ENCODE measurements around the gene SRF.
"Not testable (repeated sequence)": the region's sequence is repeated elsewhere in the genome, so short reads cannot be mapped to it uniquely, and the experiment has no call there.

The SRF gene

GRCh38 chr6:43170931-43171706, at the start of gene SRF:
SRF (plus strand) TSS chr6:43171269; CDS start chr6:43171657, 388 bp downstream.
- DNase-seq: peak; percentile 100

- DNase-seq: no peak
These were observed 48.9 kb upstream of the SRF start for GRCh38 chr6:43122146-43122545.

- DNase-seq: no peak
These were observed 47.4 kb upstream of the SRF start for GRCh38 chr6:43123461-43124314.

- DNase-seq: no peak
These were observed 46.6 kb upstream of the SRF start for GRCh38 chr6:43124481-43124880.

- no peak for DNase-seq
These were observed 46.0 kb upstream of the SRF start for GRCh38 chr6:43125119-43125518.

GRCh38 chr6:43125555-43125954, 45.5 kb upstream of the SRF start:
- no peak for DNase-seq

GRCh38 chr6:43127180-43127579, 43.9 kb upstream of the SRF start:
- DNase-seq: no peak

GRCh38 chr6:43127877-43128276, 43.2 kb upstream of the SRF start:
- no peak for DNase-seq

GRCh38 chr6:43128926-43129325, 42.1 kb upstream of the SRF start:
- DNase-seq: no peak

- no peak for DNase-seq
These were observed 41.5 kb upstream of the SRF start for GRCh38 chr6:43129434-43130194.

GRCh38 chr6:43130429-43130828, 40.6 kb upstream of the SRF start:
- no peak for DNase-seq

- not testable (repeated sequence) for DNase-seq
These were observed 39.7 kb upstream of the SRF start for GRCh38 chr6:43131379-43131778.

GRCh38 chr6:43138267-43138666, 32.8 kb upstream of the SRF start:
- DNase-seq: no peak

- not testable (repeated sequence) for DNase-seq
These were observed 31.1 kb upstream of the SRF start for GRCh38 chr6:43139973-43140372.

- DNase-seq: no peak
These were observed 29.4 kb upstream of the SRF start for GRCh38 chr6:43141644-43142043.

- no peak for DNase-seq
These were observed 29.0 kb upstream of the SRF start for GRCh38 chr6:43142101-43142500.

GRCh38 chr6:43143235-43144128, 27.6 kb upstream of the SRF start:
- peak; percentile 96 for DNase-seq

- DNase-seq: no peak
These were observed 26.2 kb upstream of the SRF start for GRCh38 chr6:43144879-43145278.

GRCh38 chr6:43146261-43146660, 24.8 kb upstream of the SRF start:
- no peak for DNase-seq

GRCh38 chr6:43146709-43147688, 24.1 kb upstream of the SRF start:
- DNase-seq: peak; percentile 55

Data from femur (tissue), 1 donor.